Panc1 (cell line): ENCODE results near the gene LPP. TPM values are rescaled to one million over a fixed set of nuclear protein-coding genes. Genes with fewer than 3 reads are reported as not detected.

Source experiments
- ATAC-seq: fragments of 200-7000 bp; cut with Tn5 transposase; 2 replicates; pipeline ENCODE4 v1.9.1; 2020; ENCODE audit warnings: mild to moderate bottlenecking, moderate library complexity
- BruUV-seq: library from RNA; stranded (reverse); fragments of 400-500 nt; replicated peaks from 2 replicates; lab custom pipeline; 2021; lab: Mats Ljungman, UMichigan
- CTCF ChIA-PET: fragments of 300-600 bp; sonication (Branson Sonifier 250); formaldehyde crosslinking; loops from one replicate; lab custom pipeline; 2022; ENCODE audit warnings: antibody characterized with exemption; lab: Charles Lee
- POLR2A ChIA-PET: fragments of 300-600 bp; sonication (Branson Sonifier 250); formaldehyde crosslinking; loops from one replicate; lab custom pipeline; 2022; ENCODE audit warnings: antibody characterized with exemption; lab: Charles Lee
- DNase-seq: peaks from one replicate; pipeline ENCODE4 v3.0.0-alpha.2; 2010; ENCODE audit warnings: low read depth, low spot score
- H3K27ac ChIP-seq: 2 replicates; pipeline ENCODE4 v1.5.1; 2011; ENCODE audit warnings: mild to moderate bottlenecking, low read length, inconsistent platforms
- H3K27me3 ChIP-seq: fragments of 200-500 bp; sonication (Bioruptor generic); 2 replicates; pipeline ENCODE4 v1.6.0; 2014; ENCODE audit warnings: low read length, inconsistent platforms; ENCODE audit not compliant: control insufficient read depth, insufficient read depth
- H3K36me3 ChIP-seq: fragments of 200-500 bp; sonication (Bioruptor generic); 2 replicates; pipeline ENCODE4 v1.5.1; 2014; ENCODE audit warnings: inconsistent platforms, mild to moderate bottlenecking, low read length, moderate library complexity; ENCODE audit not compliant: control insufficient read depth, insufficient read depth
- H3K4me1 ChIP-seq: 2 replicates; pipeline ENCODE4 v1.5.1; 2011; ENCODE audit warnings: inconsistent platforms, mild to moderate bottlenecking, low read length, moderate library complexity; ENCODE audit not compliant: control insufficient read depth, insufficient read depth
- H3K4me3 ChIP-seq, 2 experiments: 2 replicates each; pipeline ENCODE4 v1.5.1; 2011 to 2012; ENCODE audit warnings: low read depth in 2 of 2, low read length in 2 of 2, mild to moderate bottlenecking in 2 of 2, inconsistent platforms in 1 of 2, moderate library complexity in 1 of 2
- H3K9me3 ChIP-seq: fragments of 200-500 bp; sonication (Bioruptor generic); 2 replicates; pipeline ENCODE4 v1.5.1; 2014; ENCODE audit warnings: low read depth, mild to moderate bottlenecking, inconsistent platforms, low read length, moderate library complexity; ENCODE audit not compliant: control insufficient read depth, insufficient read depth
- POLR2AphosphoS5 ChIP-seq: IDR thresholded peaks from 2 replicates; pipeline ENCODE4 v1.6.1; 2012; ENCODE audit warnings: mild to moderate bottlenecking, low read depth, low read length, moderate library complexity
- REST ChIP-seq, 2 experiments: IDR thresholded peaks; 2 replicates each; pipeline ENCODE4 v1.6.1; 2011 to 2012; ENCODE audit warnings: low read depth in 2 of 2, control low read depth in 1 of 2, low read length in 1 of 2, mild to moderate bottlenecking in 1 of 2, moderate library complexity in 1 of 2; ENCODE audit not compliant: insufficient read depth in 1 of 2
- SIN3A ChIP-seq: IDR thresholded peaks from 2 replicates; pipeline ENCODE4 v1.6.1; 2012; ENCODE audit warnings: low read depth, mild to moderate bottlenecking, low read length, moderate library complexity, borderline replicate concordance; ENCODE audit not compliant: insufficient read depth
- TCF7L2 ChIP-seq: IDR thresholded peaks from 2 replicates; pipeline ENCODE4 v1.6.1; 2011; ENCODE audit warnings: mild to moderate bottlenecking, low read depth, low read length, inconsistent platforms
- in situ Hi-C: cut with HindIII; loops from 2 replicates; pipeline ENCODE4 v1.10.0; 2016; ENCODE audit warnings: low sequenced_read_pairs, low pct_unique_long_range_greater_than_20kb
- intact Hi-C: fragments of 100-400 bp; cut with micrococcal nuclease; formaldehyde crosslinking; loops from one replicate; pipeline ENCODE4 v1.10.0; 2022; ENCODE audit not compliant: unreplicated experiment
- total RNA-seq: library from RNA; stranded (reverse); gene quantifications from one replicate; pipeline ENCODE4 v1.2.1, GENCODE V29; 2021; ENCODE audit not compliant: unreplicated experiment
- TF ChIP-seq, protein P1 (sequence below): fragments of 450-650 bp; IDR thresholded peaks from 2 replicates; pipeline ENCODE4 v1.5.1; 2017; ENCODE audit warnings: mild to moderate bottlenecking

Gene LPP
- total RNA-seq, 1 experiment from 2014 or later = 90.0 TPM

DNA sequence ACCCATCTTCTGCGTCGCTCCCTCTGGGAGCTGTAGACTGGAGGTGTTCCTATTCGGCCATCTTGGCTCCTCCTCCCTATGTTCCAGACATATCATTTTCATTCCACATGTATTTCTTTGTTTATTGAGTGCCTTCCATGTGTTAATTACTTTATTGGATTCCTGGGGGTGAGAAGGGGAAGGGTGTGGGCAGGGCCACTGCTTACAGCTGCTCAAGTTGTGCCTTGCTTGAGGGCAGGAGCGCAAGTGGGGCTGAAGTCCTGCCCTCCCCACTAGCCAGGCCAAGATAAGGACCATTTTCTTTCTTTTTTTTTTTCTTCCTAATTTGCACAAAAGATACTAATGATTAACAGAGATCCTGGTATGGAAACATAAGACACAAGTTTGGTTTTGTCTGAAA, 224.8 kb downstream of the LPP start:
- no peaks in the 10 kb centered on the region for H3K4me1 ChIP-seq
- DNase-seq (no peak), ATAC-seq (no peak)
- no peaks in the 10 kb centered on the region for H3K9me3 ChIP-seq
- CTCF ChIA-PET = no interaction called here
- intact Hi-C loops (no loop called here), in situ Hi-C loops (no loop called here)
- POLR2A ChIA-PET = no interaction called here
- BruUV-seq = no TSS peak
- no peak overlapping the region for H3K4me3 ChIP-seq
- TF ChIP-seq, protein P1, sequence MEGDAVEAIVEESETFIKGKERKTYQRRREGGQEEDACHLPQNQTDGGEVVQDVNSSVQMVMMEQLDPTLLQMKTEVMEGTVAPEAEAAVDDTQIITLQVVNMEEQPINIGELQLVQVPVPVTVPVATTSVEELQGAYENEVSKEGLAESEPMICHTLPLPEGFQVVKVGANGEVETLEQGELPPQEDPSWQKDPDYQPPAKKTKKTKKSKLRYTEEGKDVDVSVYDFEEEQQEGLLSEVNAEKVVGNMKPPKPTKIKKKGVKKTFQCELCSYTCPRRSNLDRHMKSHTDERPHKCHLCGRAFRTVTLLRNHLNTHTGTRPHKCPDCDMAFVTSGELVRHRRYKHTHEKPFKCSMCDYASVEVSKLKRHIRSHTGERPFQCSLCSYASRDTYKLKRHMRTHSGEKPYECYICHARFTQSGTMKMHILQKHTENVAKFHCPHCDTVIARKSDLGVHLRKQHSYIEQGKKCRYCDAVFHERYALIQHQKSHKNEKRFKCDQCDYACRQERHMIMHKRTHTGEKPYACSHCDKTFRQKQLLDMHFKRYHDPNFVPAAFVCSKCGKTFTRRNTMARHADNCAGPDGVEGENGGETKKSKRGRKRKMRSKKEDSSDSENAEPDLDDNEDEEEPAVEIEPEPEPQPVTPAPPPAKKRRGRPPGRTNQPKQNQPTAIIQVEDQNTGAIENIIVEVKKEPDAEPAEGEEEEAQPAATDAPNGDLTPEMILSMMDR = no peak
- TF ChIP-seq TCF7L2 (no peak), REST (IDR thresholded peaks at IDR 0.05; ENCODE audit: insufficient read depth in 1 of 2, low read depth in 2 of 2, low read length in 1 of 2) (no peak), POLR2AphosphoS5 (no peak), SIN3A (no peak)
- H3K27ac ChIP-seq = no peak overlapping the region
- no peaks in the 10 kb centered on the region for H3K36me3 ChIP-seq
- no peaks in the 10 kb centered on the region for H3K27me3 ChIP-seq

DNA sequence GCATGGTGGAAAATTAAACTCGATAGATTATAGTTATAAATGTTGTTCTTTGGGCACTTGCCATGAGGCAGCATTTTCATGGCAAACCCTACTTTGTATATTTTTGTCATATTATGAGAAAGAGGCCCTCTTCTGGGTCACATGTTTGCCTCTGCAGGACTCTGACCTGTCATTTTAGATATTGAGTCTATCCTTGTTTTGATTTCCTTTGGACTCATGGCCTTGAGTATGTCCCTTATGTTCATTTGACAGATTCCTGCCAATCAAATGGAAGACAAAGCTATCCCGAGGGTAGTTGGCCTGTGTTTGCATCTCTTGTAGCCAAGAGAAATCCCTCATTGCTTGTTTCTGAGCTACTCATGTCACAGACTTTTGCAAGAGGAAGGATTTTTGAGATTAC, 226.3 kb downstream of the LPP start:
- Histone ChIP-seq H3K4me3 (no peak overlapping the region), H3K4me1 (no peaks in the 10 kb centered on the region), H3K9me3 (no peaks in the 10 kb centered on the region), H3K36me3 (no peaks in the 10 kb centered on the region), H3K27me3 (no peaks in the 10 kb centered on the region), H3K27ac (no peak overlapping the region)
- intact Hi-C loops (no loop called here), in situ Hi-C loops (no loop called here)
- DNase-seq = no peak
- ChIA-PET CTCF (no interaction called here), POLR2A (no interaction called here)
- no TSS peak for BruUV-seq
- TF ChIP-seq, protein P1 = no peak
- no peak for TF ChIP-seq POLR2AphosphoS5
- TF ChIP-seq SIN3A = no peak
- no peak for TF ChIP-seq REST (IDR thresholded peaks at IDR 0.05; ENCODE audit: insufficient read depth in 1 of 2, low read depth in 2 of 2, low read length in 1 of 2)
- TF ChIP-seq TCF7L2 = no peak
- no peak for ATAC-seq
